Right lobe of liver (tissue), 4 donors: ENCODE measurements around the gene CALML5.

Source experiments
- CTCF ChIP-seq, 4 donors: fragments of 200-600 bp in 3 of 4; fragments of 450-650 bp in 1 of 4; IDR thresholded peaks; one replicate each; pipeline versions ENCODE4 v1.5.1 to v1.8.0; 2016 to 2022; ENCODE audit warnings: antibody characterized with exemption in 4 of 4, mild to moderate bottlenecking in 2 of 4
- POLR2A ChIP-seq: fragments of 450-650 bp; IDR thresholded peaks from one replicate; pipeline ENCODE4 v1.6.1; 2017; ENCODE audit warnings: antibody characterized with exemption, mild to moderate bottlenecking
- donor health status: DM: no; HTN: no; CAD: no.
- donor health status: DM: no; HTN: no; CAD: no.
- donor health status: DM: no; HTN: yes; CAD: no.

GRCh38 chr10:5493691-5494090, 5.7 kb downstream of the CALML5 start:
- no peak for TF ChIP-seq POLR2A
- TF ChIP-seq CTCF (IDR thresholded peaks at IDR 0.05): no peak
